GM12878 (cell line): ENCODE data around the gene SCMH1.

ENCODE experiments used
- CTCF ChIP-seq, 3 experiments: IDR thresholded peaks in 2 of 3; conservative IDR thresholded peaks in 1 of 3; 2 replicates each; pipeline ENCODE4 v1.5.1; 2011; ENCODE audit warnings: low read depth in 3 of 3, low read length in 3 of 3, mild to moderate bottlenecking in 3 of 3, control low read depth in 2 of 3, moderate library complexity in 2 of 3, inconsistent platforms in 1 of 3, mixed read lengths in 1 of 3; ENCODE audit not compliant: control insufficient read depth in 2 of 3, insufficient read depth in 1 of 3; ENCODE audit errors: extremely low read depth in 1 of 3
- EZH2 ChIP-seq: IDR thresholded peaks from 2 replicates; pipeline ENCODE4 v1.6.1; 2012; ENCODE audit warnings: low read depth, mild to moderate bottlenecking, control low read depth, inconsistent platforms, low read length, borderline replicate concordance; ENCODE audit not compliant: control insufficient read depth
- NR2C2 ChIP-seq: IDR thresholded peaks from 2 replicates; pipeline ENCODE4 v1.6.1; 2011; ENCODE audit warnings: borderline replicate concordance, low read depth; ENCODE audit not compliant: control insufficient read depth, insufficient read length
- POLR2A ChIP-seq: IDR thresholded peaks from 2 replicates; pipeline ENCODE4 v1.6.1; 2011; ENCODE audit warnings: low read depth, mild to moderate bottlenecking, low read length
- RCOR1 ChIP-seq: conservative IDR thresholded peaks from 2 replicates; pipeline ENCODE4 v1.6.1; 2012; ENCODE audit warnings: low read depth, low read length, improper control_type of control experiment
- RFX5 ChIP-seq: IDR thresholded peaks from 2 replicates; pipeline ENCODE4 v1.6.1; 2011; ENCODE audit warnings: low read depth, low read length, improper control_type of control experiment
- YY1 ChIP-seq: IDR thresholded peaks from 2 replicates; pipeline ENCODE4 v1.6.1; 2011; ENCODE audit warnings: low read depth, mild to moderate bottlenecking, low read length

GRCh38 chr1:41233708-41234107, 8.4 kb downstream of the SCMH1 start:
- TF ChIP-seq YY1: no peak
- TF ChIP-seq CTCF (IDR thresholded peaks at IDR 0.05 in 2 of 3, conservative IDR thresholded peaks at IDR 0.05 in 1 of 3; ENCODE audit: control insufficient read depth in 2 of 3, extremely low read depth in 1 of 3, insufficient read depth in 1 of 3, low read depth in 3 of 3, low read length in 3 of 3): no peak
- no peak for TF ChIP-seq POLR2A
- no peak for TF ChIP-seq NR2C2
- no peak for TF ChIP-seq RFX5
- TF ChIP-seq RCOR1: no peak
- TF ChIP-seq EZH2: no peak
